Pons (tissue), 1 donor: Measurements from ENCODE around the gene STH.

ENCODE experiments used
- DNase-seq: peaks from one replicate; pipeline ENCODE4 v3.0.0-alpha.2; 2016; ENCODE audit warnings: low spot score

STH gene

DNA sequence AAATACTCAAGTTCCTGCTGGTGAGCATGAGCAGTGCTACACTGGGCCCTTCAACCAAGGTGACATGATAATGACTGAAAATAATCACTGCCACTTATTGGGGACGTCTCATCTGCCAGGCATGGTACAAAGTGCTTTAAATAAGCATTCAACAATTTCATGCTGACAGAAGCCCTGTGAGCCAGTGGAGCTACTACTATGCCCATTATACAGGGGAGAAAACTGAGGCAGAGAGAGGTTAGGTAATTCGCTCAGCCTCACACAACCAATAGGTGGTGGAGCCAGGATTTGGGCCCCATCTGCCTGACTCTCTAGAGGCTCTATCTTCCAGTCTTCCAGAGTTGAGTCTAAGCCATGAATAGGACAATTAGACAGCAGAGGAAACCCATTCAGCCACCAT, 30.3 kb upstream of the STH start:
- DNase-seq, result no peak

GRCh38 chr17:45969726-45970125, 29.3 kb upstream of the STH start:
- DNase-seq, result no peak

GRCh38 chr17:45970659-45971058, 28.4 kb upstream of the STH start:
- no peak for DNase-seq

DNA sequence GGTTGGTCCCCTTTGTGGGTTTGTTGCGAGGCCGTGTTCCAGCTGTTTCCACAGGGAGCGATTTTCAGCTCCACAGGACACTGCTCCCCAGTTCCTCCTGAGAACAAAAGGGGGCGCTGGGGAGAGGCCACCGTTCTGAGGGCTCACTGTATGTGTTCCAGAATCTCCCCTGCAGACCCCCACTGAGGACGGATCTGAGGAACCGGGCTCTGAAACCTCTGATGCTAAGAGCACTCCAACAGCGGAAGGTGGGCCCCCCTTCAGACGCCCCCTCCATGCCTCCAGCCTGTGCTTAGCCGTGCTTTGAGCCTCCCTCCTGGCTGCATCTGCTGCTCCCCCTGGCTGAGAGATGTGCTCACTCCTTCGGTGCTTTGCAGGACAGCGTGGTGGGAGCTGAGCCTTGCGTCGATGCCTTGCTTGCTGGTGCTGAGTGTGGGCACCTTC, 27.3 kb upstream of the STH start:
- no peak for DNase-seq

DNA sequence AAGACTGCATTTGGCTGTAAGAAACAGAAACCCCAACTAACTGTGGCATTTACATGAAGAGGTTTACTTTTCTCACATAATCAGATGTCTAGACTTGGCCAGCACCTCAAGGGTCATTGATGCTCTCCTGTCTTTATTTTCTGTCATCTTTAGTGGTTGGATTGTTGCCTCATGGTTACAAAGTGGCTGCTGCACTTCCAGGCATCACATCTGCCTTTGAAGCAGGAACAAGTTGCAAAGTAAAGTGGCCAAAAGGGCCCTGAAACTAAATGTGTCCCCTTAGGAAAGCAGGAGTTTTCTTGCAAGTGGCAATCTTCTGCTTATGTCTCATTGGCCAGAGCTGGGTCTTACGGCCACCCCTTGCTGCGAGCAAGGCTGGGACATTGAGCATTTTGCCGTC, 26.5 kb upstream of the STH start:
- no peak for DNase-seq

DNA sequence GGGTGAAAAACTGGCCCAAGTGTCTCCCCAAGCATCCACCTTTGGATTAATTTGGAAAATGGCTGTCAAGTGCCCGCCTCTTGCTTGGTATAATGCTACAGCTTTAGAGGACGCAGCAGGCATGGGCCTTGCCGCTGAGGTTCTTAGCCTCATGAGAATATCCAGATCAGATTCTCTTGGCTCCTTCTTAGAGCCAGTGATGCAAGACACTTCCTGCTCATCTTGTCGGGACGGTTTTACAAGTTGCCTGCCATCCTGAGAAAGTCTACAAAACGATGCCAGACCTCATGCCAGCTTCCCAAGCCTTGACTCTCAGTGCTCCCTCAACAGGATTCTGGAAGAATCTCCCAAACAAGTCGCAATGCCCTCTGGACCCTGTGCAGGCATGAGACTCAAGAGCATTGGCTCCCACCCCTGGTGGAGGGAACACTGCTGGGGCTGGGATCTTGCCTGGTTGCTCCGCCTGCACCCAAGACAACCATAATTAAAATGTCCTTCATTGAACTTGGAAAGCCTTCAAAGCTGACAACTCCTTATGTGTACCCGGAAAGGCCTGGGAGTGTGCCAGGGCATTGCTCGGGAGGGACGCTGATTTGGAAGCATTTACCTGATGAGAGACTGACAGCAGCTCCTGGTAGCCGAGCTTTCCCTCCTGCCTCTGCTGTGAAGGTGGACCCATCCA, 25.8 kb upstream of the STH start:
- DNase-seq, result no peak

- DNase-seq, result no peak
Measured at GRCh38 chr17:45973946-45974859, 24.8 kb upstream of the STH start.

DNA sequence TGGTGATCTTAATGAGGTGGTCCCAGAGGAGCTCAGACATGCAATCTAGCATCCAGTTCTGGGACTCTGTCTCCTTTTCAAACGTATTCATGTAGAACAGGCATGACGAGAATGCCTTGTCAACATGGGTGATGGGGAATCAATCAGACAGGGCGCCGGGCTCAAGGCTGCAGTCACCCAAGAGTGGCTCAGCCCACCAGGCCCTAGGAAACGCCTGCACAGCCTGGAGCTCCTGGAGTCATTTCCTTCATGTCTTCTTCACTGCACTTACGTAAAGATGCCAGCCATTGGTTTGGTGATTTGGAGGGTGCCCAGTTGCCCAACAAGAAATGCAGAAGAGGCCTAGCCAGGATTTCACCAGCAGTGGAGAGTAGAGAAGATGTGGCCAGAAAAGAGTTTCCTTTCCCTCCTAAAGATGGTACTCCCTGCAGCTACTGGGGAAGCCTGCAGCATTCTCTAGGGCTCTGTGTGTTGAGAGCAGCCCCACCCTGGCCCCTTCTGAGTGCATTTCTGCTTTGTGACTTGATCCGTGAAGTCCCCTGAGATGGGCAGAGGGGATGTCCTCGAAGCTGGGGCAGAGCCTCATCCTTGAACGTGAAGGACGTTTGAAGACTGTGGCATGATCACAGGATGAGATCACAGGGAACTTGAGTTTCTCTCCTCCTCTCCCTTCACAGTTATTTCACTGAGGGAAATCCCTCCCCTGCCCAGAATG, 24.0 kb upstream of the STH start:
- no peak for DNase-seq

- DNase-seq, result no peak
Measured at GRCh38 chr17:45975640-45976295, 23.3 kb upstream of the STH start.

DNA sequence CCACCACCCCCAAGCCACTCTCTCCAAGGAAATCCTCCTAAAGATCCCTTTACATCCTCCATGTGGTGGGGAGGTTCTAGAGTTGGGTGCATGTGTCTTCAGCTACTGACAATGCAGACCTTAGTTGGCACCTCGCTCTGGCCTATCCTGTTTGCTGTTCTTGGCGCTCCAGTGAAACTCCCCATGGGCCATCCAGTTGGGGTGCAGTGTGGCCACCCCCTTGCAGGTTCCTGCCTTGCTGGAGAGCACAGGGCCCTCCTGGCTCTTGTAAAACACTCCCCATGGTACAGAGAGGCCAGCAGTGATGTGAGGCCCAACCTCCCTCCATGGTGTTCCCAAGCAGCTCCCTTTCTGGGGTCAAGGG, 22.7 kb upstream of the STH start:
- no peak for DNase-seq

DNA sequence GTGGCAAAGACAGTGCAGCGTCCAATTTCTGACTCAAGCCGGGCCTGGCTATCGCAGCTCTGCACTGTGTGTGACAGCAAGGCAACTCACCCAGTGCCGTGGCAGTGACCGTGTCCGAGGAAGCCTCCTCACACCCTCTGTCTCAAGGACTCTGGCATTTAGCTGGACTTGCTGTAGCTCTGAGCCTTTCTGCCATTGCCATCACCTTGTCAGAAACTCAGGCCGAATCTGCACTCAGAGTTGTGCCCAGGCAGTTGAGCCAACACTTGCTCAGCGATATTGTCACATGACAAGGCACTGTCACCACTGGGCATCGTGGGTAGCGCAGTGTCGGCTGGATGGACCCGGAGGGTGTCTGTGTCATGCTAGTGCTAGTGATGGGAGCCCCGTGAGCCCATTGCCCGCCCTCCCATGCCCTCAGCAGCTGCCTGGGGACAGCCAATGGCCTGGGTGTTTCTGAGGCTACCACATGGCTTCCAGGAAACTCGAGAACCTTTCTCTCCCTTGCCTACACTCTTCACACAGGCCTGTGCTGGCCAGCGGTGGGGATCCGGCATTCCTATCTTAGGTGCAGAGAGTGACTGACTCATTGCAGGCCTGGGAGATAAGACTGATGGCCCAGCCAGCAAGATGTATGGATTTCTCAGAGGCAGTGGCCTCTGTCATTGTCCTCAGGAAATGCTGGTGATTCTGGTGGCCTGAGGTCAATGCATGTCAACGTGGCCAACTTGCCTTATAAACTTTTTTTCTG, 22.1 kb upstream of the STH start:
- no peak for DNase-seq

DNA sequence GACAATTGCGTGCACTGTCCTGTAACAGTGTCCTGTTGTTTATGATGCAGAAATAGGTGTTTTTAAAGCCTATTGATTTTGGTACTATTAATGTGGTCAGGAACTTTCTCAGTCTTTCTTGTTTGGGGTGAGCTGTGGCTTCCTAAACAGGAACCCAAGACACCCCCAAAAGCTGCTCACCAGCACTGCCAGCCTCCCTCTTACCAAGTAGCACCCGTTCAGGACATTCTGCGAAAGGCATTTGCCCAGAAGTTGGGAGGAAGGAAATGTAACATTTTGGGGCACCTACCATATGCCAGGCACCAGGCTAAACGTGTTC, 21.6 kb upstream of the STH start:
- no peak for DNase-seq

DNA sequence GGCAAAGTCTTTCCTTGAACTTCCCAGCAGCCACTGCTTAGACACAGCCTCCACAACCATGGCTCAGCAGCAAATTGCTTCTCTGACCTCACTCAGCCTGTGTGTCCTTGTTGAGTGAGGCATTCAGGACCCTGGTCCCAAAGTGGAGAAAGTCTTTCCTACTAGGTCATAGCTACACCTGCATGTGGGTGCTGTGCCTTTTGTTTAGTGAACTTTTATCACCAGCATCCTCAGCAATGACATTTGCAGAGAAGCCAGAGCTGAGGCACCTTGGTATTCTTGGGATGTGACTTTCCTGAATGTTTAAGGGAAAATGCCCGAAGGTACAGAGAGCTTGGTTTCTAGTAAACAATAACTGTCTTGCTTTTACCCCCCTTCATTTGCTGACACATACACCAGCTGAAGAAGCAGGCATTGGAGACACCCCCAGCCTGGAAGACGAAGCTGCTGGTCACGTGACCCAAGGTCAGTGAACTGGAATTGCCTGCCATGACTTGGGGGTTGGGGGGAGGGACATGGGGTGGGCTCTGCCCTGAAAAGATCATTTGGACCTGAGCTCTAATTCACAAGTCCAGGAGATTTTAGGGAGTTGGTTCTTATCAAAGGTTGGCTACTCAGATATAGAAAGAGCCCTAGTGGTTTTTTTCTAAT, 20.9 kb upstream of the STH start:
- no peak for DNase-seq

- DNase-seq, result no peak
Measured at GRCh38 chr17:45979137-45979536, 19.9 kb upstream of the STH start.

DNA sequence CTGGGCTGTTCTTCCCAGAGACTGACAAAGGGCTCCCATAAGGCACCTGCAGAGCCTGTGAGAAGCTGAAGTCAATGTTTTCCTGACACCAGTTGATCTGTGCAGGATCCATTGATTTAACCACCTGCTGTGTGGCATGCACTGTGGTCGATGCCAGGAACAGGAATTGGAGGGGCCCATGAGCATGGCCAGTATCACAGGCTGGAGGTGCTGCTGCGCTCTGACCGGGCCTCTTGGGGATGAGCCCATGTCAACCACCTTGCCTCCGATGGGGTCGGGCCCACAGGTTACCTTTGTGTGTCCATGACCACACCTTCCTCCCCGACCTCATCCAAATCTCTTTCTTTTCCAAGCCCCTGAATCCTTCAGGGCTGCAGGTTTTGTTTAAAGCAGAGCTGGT, 18.2 kb upstream of the STH start:
- no peak for DNase-seq

DNA sequence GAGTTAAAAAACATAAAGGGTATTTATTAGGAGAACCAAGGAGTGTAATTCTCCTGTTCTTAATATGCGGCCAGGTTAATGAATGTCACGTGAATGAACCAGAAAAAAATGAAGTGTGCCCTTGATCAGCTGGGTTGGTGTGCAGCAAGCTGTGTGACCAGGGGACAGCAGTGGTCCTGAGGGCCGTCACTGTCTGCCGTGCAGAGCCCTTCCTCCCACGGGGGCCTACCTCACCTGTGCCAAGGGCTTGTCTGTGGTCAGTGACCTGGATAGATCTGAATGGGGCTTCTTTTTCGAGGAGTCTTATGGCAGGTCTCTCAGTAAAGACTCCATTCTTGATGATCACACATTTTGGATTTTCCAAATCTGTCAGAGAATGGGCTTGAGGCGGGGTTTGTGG, 17.7 kb upstream of the STH start:
- DNase-seq, result no peak

GRCh38 chr17:45982791-45983613, 16.0 kb upstream of the STH start:
- no peak for DNase-seq

- no peak for DNase-seq
Measured at GRCh38 chr17:45983614-45984310, 15.3 kb upstream of the STH start.

DNA sequence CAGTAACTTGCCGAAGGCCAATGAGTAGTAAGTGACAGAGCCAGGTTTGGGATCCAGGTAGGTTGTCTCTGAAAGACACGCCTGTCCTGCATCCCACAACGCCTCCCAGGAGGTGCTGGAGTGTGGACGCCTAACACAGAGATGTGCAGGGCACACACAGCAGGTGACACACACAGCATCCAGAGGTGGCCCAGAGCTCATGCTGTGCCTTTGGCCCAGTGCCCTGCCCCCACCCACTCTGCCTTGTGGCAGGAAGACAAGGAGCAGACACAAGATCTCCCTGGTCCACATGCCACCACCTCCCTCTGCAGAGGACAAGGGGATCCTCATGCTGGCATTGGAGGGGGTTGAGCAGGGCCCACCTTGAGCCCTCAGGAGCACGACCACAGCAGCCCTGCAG, 14.7 kb upstream of the STH start:
- DNase-seq, result no peak

GRCh38 chr17:45985447-45985846, 13.6 kb upstream of the STH start:
- DNase-seq, result no peak
